ENCODE data around the gene RARB. TPM values are rescaled to one million over a fixed set of nuclear protein-coding genes. Genes with fewer than 3 reads are reported as not detected.

The RARB gene
- polyA plus RNA-seq, 4 donors, result 43.7 to 136 (median 60.3) TPM

Other genes with a start within 250 kb of the RARB start
- gene TOP2B, start 236.6 kb downstream of the RARB start, polyA plus RNA-seq (ENCODE audit: insufficient read length in 4 of 4), result 100 to 1,000 TPM; 269 to 372 (median 314) TPM